CD4-positive, CD25-positive, alpha-beta regulatory T cell (primary cell): Measurements from ENCODE around the gene KRT76. TPM values are rescaled to one million over a fixed set of nuclear protein-coding genes. Genes with fewer than 3 reads are reported as not detected.
A peak's percentile ranks its signal among the peaks of the same experiment; 100 is the strongest.

ENCODE experiments used
- ATAC-seq, 2 donors: fragments of 150-1000 bp; cut with Tn5 transposase; one replicate each; pipeline ENCODE4 v1.10.0; 2021; ENCODE audit warnings: low read depth in 2 of 2, moderate number of reproducible peaks in 2 of 2, moderate library complexity in 1 of 2
- DNase-seq, 3 donors: peaks; one replicate each; pipeline versions ENCODE4 v3.0.0 to v3.0.0-alpha.2; 2012 to 2022; ENCODE audit warnings: mixed read lengths in 1 of 3
- H3K27ac ChIP-seq: one replicate; pipeline ENCODE4 v1.7.0; 2013; ENCODE audit warnings: mild to moderate bottlenecking, low read length; ENCODE audit not compliant: insufficient read depth, poor library complexity, severe bottlenecking
- H3K27me3 ChIP-seq: one replicate; pipeline ENCODE4 v1.7.0; 2013; ENCODE audit warnings: low read length; ENCODE audit not compliant: control insufficient read depth, insufficient read depth
- H3K36me3 ChIP-seq: one replicate; pipeline ENCODE4 v1.7.0; 2013; ENCODE audit warnings: mild to moderate bottlenecking, low read length, moderate library complexity; ENCODE audit not compliant: control insufficient read depth, insufficient read depth
- H3K4me1 ChIP-seq: 2 replicates; pipeline ENCODE4 v1.7.0; 2013; ENCODE audit warnings: mild to moderate bottlenecking, low read length; ENCODE audit not compliant: insufficient read depth, control insufficient read depth, poor library complexity, severe bottlenecking
- H3K4me3 ChIP-seq: one replicate; pipeline ENCODE4 v1.7.0; 2013; ENCODE audit warnings: low read depth, mild to moderate bottlenecking, low read length, moderate library complexity
- H3K9me3 ChIP-seq, 2 experiments: 1 replicate in 1 of 2; 2 replicates in 1 of 2; pipeline ENCODE4 v1.7.0; 2013; ENCODE audit warnings: low read length in 2 of 2, mild to moderate bottlenecking in 1 of 2, moderate library complexity in 1 of 2; ENCODE audit not compliant: control insufficient read depth in 2 of 2
- H3K27ac Mint-ChIP-seq, 3 donors: one replicate each; pipeline ENCODE4 v1.8.0; 2020 to 2022; ENCODE audit warnings: mild to moderate bottlenecking in 3 of 3, mixed read lengths in 3 of 3, moderate library complexity in 2 of 3
- H3K27me3 Mint-ChIP-seq: one replicate; pipeline ENCODE4 v1.8.0; 2022; ENCODE audit warnings: mild to moderate bottlenecking, mixed read lengths
- H3K36me3 Mint-ChIP-seq: one replicate; pipeline ENCODE4 v1.8.0; 2020; ENCODE audit warnings: mixed read lengths
- H3K4me1 Mint-ChIP-seq, 4 donors: one replicate each; pipeline ENCODE4 v1.8.0; 2020 to 2022; ENCODE audit warnings: mixed read lengths in 4 of 4, mild to moderate bottlenecking in 1 of 4
- H3K4me3 Mint-ChIP-seq, 4 donors: one replicate each; pipeline ENCODE4 v1.8.0; 2020 to 2022; ENCODE audit warnings: mild to moderate bottlenecking in 4 of 4, mixed read lengths in 4 of 4, moderate library complexity in 3 of 4
- H3K9me3 Mint-ChIP-seq, 7 donors: one replicate each; pipeline ENCODE4 v1.8.0; 2020 to 2022; ENCODE audit warnings: mixed read lengths in 7 of 7, mild to moderate bottlenecking in 3 of 7, moderate library complexity in 2 of 7
- polyA plus RNA-seq, 4 donors: library from polyadenylated mRNA; unstranded; fragments of 300-500 nt; fragmentation: Illumina TruSeq; gene quantifications; one replicate each; pipeline ENCODE4 v1.2.3, GENCODE V29; 2021
- total RNA-seq: library from RNA; stranded (reverse); gene quantifications from one replicate; pipeline ENCODE4 v1.2.3, GENCODE V29; 2022

The KRT76 gene
- total and polyA plus RNA-seq, 5 donors from 2014 or later: not detected

GRCh38 chr12:52791271-52792184 is 14.4 kb upstream of the KRT76 start:
- no peak overlapping the region for H3K27ac Mint-ChIP-seq
- Histone ChIP-seq H3K9me3 (no peaks in the 10 kb centered on the region), H3K27ac (no peak overlapping the region), H3K36me3 (no peaks in the 10 kb centered on the region), H3K4me3 (no peak overlapping the region), H3K4me1 (no peaks in the 10 kb centered on the region), H3K27me3 (no peaks in the 10 kb centered on the region)
- H3K4me1 Mint-ChIP-seq: peaks cover 0 to 10% (median 0%) of the 10 kb centered on the region in 4 donors
- H3K9me3 Mint-ChIP-seq: no peaks in the 10 kb centered on the region
- no peak overlapping the region for H3K4me3 Mint-ChIP-seq
- no peak for ATAC-seq
- H3K36me3 Mint-ChIP-seq: no peaks in the 10 kb centered on the region
- H3K27me3 Mint-ChIP-seq: peaks cover 22% of the 10 kb centered on the region
- no peak for DNase-seq

GRCh38 chr12:52790427-52791270 is 13.5 kb upstream of the KRT76 start:
- H3K36me3 Mint-ChIP-seq: no peaks in the 10 kb centered on the region
- no peak for ATAC-seq
- no peak overlapping the region for H3K4me3 Mint-ChIP-seq

GRCh38 chr12:52789637-52790426 is 12.7 kb upstream of the KRT76 start:
- ATAC-seq (no peak), DNase-seq (peak in 1 of 3 donors; percentile 4)
- no peak overlapping the region for H3K4me3 ChIP-seq
- no peaks in the 10 kb centered on the region for H3K36me3 ChIP-seq
- no peaks in the 10 kb centered on the region for H3K4me1 ChIP-seq
- no peak overlapping the region for H3K4me3 Mint-ChIP-seq
- H3K36me3 Mint-ChIP-seq: no peaks in the 10 kb centered on the region
- no peaks in the 10 kb centered on the region for H3K27me3 ChIP-seq
- no peak overlapping the region for H3K27ac ChIP-seq
- peaks cover 0 to 3% (median 0%) of the 10 kb centered on the region in 7 donors for H3K9me3 Mint-ChIP-seq
- H3K9me3 ChIP-seq: no peaks in the 10 kb centered on the region
- H3K27me3 Mint-ChIP-seq: peaks cover 25% of the 10 kb centered on the region
- peaks cover 0 to 10% (median 0%) of the 10 kb centered on the region in 4 donors for H3K4me1 Mint-ChIP-seq
- H3K27ac Mint-ChIP-seq: no peak overlapping the region

More at GRCh38 chr12:52790427-52791270, 13.5 kb upstream of the KRT76 start:
- Histone ChIP-seq H3K27ac (no peak overlapping the region), H3K4me1 (no peaks in the 10 kb centered on the region), H3K9me3 (no peaks in the 10 kb centered on the region), H3K36me3 (no peaks in the 10 kb centered on the region), H3K4me3 (no peak overlapping the region), H3K27me3 (no peaks in the 10 kb centered on the region)
- peaks cover 0 to 10% (median 0%) of the 10 kb centered on the region in 4 donors for H3K4me1 Mint-ChIP-seq
- H3K9me3 Mint-ChIP-seq: peaks cover 0 to 3% (median 0%) of the 10 kb centered on the region in 7 donors
- no peak for DNase-seq
- H3K27ac Mint-ChIP-seq: no peak overlapping the region
- peaks cover 25% of the 10 kb centered on the region for H3K27me3 Mint-ChIP-seq

DNA sequence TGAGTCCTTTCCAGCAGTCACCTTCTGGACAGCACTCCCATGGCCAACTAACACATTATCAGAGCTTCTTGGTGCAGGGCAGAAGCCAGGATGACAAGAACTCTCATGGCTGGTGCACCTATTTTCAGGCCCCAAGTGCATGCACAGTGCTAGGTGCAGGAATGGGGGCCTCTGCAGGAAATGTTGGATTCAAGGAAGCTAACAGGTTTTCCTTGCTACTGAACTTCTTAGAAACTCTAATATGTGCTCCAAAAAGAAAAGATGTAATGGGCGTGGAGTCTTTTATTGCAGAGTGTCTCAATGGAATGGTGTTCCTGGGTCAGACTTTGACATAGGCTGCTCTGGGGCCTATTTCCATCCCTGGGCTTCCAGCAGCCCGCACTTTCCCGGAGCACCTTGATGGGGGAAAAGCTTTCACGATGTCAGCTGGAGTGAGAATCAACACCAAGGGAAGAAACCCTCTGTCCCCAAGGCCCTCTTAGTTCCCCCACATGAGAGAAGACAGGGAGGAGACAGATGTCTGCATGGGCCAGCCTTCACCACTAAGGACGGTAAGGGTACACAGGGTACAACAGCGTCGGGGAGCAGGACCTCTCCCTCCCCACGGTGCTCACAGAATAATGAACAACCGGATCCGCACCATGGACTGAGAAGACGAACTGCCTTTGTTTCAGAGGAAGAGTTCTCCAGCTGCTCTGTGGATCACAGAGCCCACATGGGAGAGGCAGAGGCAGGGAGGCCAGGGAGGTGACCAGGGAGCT is 11.9 kb upstream of the KRT76 start:
- H3K27me3 ChIP-seq: no peaks in the 10 kb centered on the region
- Mint-ChIP-seq H3K4me1 (peaks cover 0 to 10% (median 0%) of the 10 kb centered on the region in 4 donors), H3K27ac (no peak overlapping the region), H3K36me3 (no peaks in the 10 kb centered on the region), H3K9me3 (peaks cover 0 to 3% (median 0%) of the 10 kb centered on the region in 7 donors), H3K27me3 (peaks cover 25% of the 10 kb centered on the region), H3K4me3 (no peak overlapping the region)
- no peak overlapping the region for H3K4me3 ChIP-seq
- no peaks in the 10 kb centered on the region for H3K4me1 ChIP-seq
- no peak overlapping the region for H3K27ac ChIP-seq
- ATAC-seq (no peak), DNase-seq (no peak)
- H3K36me3 ChIP-seq: no peaks in the 10 kb centered on the region
- no peaks in the 10 kb centered on the region for H3K9me3 ChIP-seq

- Histone ChIP-seq H3K36me3 (no peaks in the 10 kb centered on the region), H3K9me3 (no peaks in the 10 kb centered on the region), H3K27me3 (no peaks in the 10 kb centered on the region), H3K4me3 (no peak overlapping the region), H3K4me1 (no peaks in the 10 kb centered on the region), H3K27ac (no peak overlapping the region)
- peaks cover 0 to 3% (median 0%) of the 10 kb centered on the region in 7 donors for H3K9me3 Mint-ChIP-seq
- DNase-seq (no peak), ATAC-seq (no peak)
- H3K36me3 Mint-ChIP-seq: no peaks in the 10 kb centered on the region
- peaks cover 0 to 10% (median 0%) of the 10 kb centered on the region in 4 donors for H3K4me1 Mint-ChIP-seq
- no peak overlapping the region for H3K27ac Mint-ChIP-seq
- no peak overlapping the region for H3K4me3 Mint-ChIP-seq
- peaks cover 33% of the 10 kb centered on the region for H3K27me3 Mint-ChIP-seq
Measured at GRCh38 chr12:52788192-52788875, 11.2 kb upstream of the KRT76 start.

DNA sequence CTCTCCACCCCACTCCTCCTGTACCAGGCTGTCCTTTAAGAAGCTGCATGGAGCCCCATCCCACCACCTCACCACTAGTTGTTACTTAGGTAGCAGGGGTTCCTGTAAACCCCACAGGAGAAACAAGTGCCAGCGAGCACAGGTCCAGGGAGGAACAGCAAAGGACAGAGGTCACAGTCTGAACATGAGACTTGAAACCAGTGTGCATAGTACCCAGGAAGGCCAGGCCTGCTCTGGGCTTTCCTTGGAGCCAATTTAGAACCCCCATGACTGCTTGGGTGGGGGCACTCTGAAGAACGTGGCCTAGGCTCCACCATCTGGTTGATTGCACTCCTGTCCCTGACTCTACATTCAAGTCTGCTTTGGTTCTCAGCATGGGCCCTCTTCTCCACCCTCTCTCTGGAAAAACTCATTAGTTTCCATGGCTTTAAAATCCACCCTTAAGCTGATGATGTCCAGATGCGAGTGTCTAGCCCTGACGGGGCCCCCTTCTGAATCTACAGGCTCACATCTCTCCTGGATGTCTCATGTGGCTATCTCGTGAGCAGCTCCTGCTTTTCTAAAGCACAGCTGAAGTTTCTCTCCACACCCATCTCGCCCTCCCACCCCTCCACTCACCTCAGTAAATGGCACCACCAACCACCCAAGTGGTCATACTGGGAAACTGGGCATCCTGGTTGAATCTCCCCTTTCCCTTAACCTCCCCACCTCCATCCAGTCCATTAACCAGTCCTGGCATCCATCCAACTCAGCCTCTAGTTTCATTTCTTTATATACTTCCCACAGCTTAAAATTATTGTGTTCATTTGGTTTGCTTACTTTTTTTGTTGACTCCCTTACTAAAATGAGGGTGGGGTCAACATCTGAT is 10.4 kb upstream of the KRT76 start:
- H3K4me3 ChIP-seq: no peak overlapping the region
- no peak for ATAC-seq
- no peak for DNase-seq
- H3K4me1 Mint-ChIP-seq: peaks cover 0 to 10% (median 0%) of the 10 kb centered on the region in 4 donors
- no peaks in the 10 kb centered on the region for H3K27me3 ChIP-seq
- no peaks in the 10 kb centered on the region for H3K36me3 ChIP-seq
- H3K9me3 ChIP-seq: no peaks in the 10 kb centered on the region
- no peak overlapping the region for H3K4me3 Mint-ChIP-seq
- H3K27me3 Mint-ChIP-seq: peaks cover 33% of the 10 kb centered on the region
- no peaks in the 10 kb centered on the region for H3K36me3 Mint-ChIP-seq
- no peaks in the 10 kb centered on the region for H3K4me1 ChIP-seq
- H3K9me3 Mint-ChIP-seq: peaks cover 0 to 3% (median 0%) of the 10 kb centered on the region in 7 donors
- no peak overlapping the region for H3K27ac ChIP-seq
- no peak overlapping the region for H3K27ac Mint-ChIP-seq
